ENCODE results near the gene CES4A. TPM values are rescaled to one million over a fixed set of nuclear protein-coding genes. Genes with fewer than 3 reads are reported as not detected.
"Not testable (repeated sequence)": the region's sequence is repeated elsewhere in the genome, so short reads cannot be mapped to it uniquely, and the experiment has no call there.

The CES4A gene
- total RNA-seq, 1 donor from 2014 or later, result 42.2 TPM

- intact Hi-C loops (cut with micrococcal nuclease), result loop anchor here (10.0 kb wide), 1 partner anchor 59 kb away; no protein-coding TSS in a partner anchor
Observed at GRCh38 chr16:66955363-66956153, 32.8 kb upstream of the CES4A start.

- intact Hi-C loops (cut with micrococcal nuclease), result loop anchor here (10.0 kb wide), 1 partner anchor 59 kb away; no protein-coding TSS in a partner anchor
Observed at GRCh38 chr16:66956154-66956457, 32.3 kb upstream of the CES4A start.

- intact Hi-C loops (cut with micrococcal nuclease), result loop anchor here (10.0 kb wide), 1 partner anchor 56 kb away; no protein-coding TSS in a partner anchor
Observed at GRCh38 chr16:66958857-66959703, 29.3 kb upstream of the CES4A start.

GRCh38 chr16:66959704-66960161 is 28.7 kb upstream of the CES4A start:
- intact Hi-C loops (cut with micrococcal nuclease), result loop anchor here (5.0 to 10.0 kb wide), 2 partner anchors 55 to 198 kb away; partner anchors contain the start of genes FBXL8 and TRADD

- intact Hi-C loops (cut with micrococcal nuclease), result loop anchor here (5.0 kb wide), 1 partner anchor 197 kb away; the partner anchor contains the start of genes FBXL8 and TRADD
Observed at GRCh38 chr16:66960270-66960669, 28.1 kb upstream of the CES4A start.

- intact Hi-C loops (cut with micrococcal nuclease), result loop anchor here (5.0 kb wide), 1 partner anchor 196 kb away; the partner anchor contains the start of genes FBXL8 and TRADD
Observed at GRCh38 chr16:66961065-66961744, 27.2 kb upstream of the CES4A start, which contains the start of gene CES3. Gene CES3, plus strand, starts transcription at chr16:66961266. Its CDS starts 42 bp downstream, at chr16:66961308.

- intact Hi-C loops (cut with micrococcal nuclease), result loop anchor here (5.0 kb wide), 1 partner anchor 195 kb away; the partner anchor contains the start of genes FBXL8 and TRADD
Observed at GRCh38 chr16:66961914-66962313, 26.5 kb upstream of the CES4A start.

- intact Hi-C loops (cut with micrococcal nuclease), result loop anchor here (5.0 kb wide), 1 partner anchor 193 kb away; the partner anchor contains the start of genes FBXL8 and TRADD
Observed at GRCh38 chr16:66964049-66964448, 24.3 kb upstream of the CES4A start.

GRCh38 chr16:66968847-66969246 is 19.5 kb upstream of the CES4A start:
- intact Hi-C loops (cut with micrococcal nuclease), result no loop called here

- intact Hi-C loops (cut with micrococcal nuclease), result no loop called here
Observed at GRCh38 chr16:66970775-66971720, 17.3 kb upstream of the CES4A start.

- intact Hi-C loops (cut with micrococcal nuclease), result no loop called here
Observed at GRCh38 chr16:66972983-66973382, 15.4 kb upstream of the CES4A start.

GRCh38 chr16:66973716-66974115 is 14.7 kb upstream of the CES4A start:
- intact Hi-C loops (cut with micrococcal nuclease), result no loop called here

GRCh38 chr16:66974156-66974931 is 14.0 kb upstream of the CES4A start:
- intact Hi-C loops (cut with micrococcal nuclease), result not testable (repeated sequence)

GRCh38 chr16:66974932-66975246 is 13.5 kb upstream of the CES4A start:
- intact Hi-C loops (cut with micrococcal nuclease), result not testable (repeated sequence)

GRCh38 chr16:66975302-66975893 is 13.0 kb upstream of the CES4A start:
- intact Hi-C loops (cut with micrococcal nuclease), result no loop called here

GRCh38 chr16:66976746-66977145 is 11.6 kb upstream of the CES4A start:
- intact Hi-C loops (cut with micrococcal nuclease), result loop anchor here (1.0 to 2.0 kb wide), 7 partner anchors 22 to 209 kb away; no protein-coding TSS in a partner anchor

GRCh38 chr16:66977341-66978113 is 10.9 kb upstream of the CES4A start:
- intact Hi-C loops (cut with micrococcal nuclease), result loop anchor here (1.0 to 2.0 kb wide), 7 partner anchors 23 to 208 kb away; no protein-coding TSS in a partner anchor

All from T-helper 2 cell treated with Interferon-gamma antibody and Interleukin-4, amounts not matched to agents 100 ng/mL and 5 ng/mL, for 36 hours (primary cell).